PC-3 (cell line): Measurements from ENCODE around the gene PLEKHG3.

ENCODE experiments used
- EZH2phosphoT487 ChIP-seq: fragments of 300-600 bp; sonication (generic); IDR thresholded peaks from 2 replicates; pipeline ENCODE4 v1.6.1; 2018; ENCODE audit warnings: mild to moderate bottlenecking, antibody characterized with exemption, low read length, borderline replicate concordance
- TF ChIP-seq, protein P1 (sequence below): fragments of 300-600 bp; sonication (generic); conservative IDR thresholded peaks from 2 replicates; pipeline ENCODE4 v1.5.1; 2017; ENCODE audit warnings: antibody characterized with exemption, low read depth, mild to moderate bottlenecking, low read length

DNA sequence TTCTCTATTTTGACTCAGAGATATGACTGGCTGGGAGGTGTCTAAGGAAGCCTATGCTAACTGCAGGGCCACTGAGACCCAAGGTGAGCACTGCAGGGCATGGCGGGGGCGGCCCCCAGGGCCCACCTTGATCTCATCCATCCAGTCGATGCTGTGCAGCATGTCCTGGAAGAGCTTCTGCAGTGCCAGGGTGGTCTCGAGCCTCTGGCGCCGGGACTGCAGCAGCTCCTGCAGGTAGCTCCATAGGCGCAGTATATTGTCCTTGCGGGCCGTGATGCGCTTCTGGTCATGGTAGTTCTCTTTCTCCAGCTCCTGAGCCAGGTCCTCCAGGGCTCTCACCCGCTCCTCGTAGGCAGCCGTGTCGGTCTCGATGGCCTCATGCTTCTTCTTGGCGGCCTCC lies 91.0 kb downstream of the PLEKHG3 start:
- TF ChIP-seq, protein P1, sequence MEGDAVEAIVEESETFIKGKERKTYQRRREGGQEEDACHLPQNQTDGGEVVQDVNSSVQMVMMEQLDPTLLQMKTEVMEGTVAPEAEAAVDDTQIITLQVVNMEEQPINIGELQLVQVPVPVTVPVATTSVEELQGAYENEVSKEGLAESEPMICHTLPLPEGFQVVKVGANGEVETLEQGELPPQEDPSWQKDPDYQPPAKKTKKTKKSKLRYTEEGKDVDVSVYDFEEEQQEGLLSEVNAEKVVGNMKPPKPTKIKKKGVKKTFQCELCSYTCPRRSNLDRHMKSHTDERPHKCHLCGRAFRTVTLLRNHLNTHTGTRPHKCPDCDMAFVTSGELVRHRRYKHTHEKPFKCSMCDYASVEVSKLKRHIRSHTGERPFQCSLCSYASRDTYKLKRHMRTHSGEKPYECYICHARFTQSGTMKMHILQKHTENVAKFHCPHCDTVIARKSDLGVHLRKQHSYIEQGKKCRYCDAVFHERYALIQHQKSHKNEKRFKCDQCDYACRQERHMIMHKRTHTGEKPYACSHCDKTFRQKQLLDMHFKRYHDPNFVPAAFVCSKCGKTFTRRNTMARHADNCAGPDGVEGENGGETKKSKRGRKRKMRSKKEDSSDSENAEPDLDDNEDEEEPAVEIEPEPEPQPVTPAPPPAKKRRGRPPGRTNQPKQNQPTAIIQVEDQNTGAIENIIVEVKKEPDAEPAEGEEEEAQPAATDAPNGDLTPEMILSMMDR: no peak
- no peak for TF ChIP-seq EZH2phosphoT487
